NCI-H146 treated with DMSO at 0.1 percent for 48 hours (cell line): ENCODE measurements around the gene MBNL2.

Experiments used
- DNase-seq: peaks from one replicate; lab custom pipeline; 2025; ENCODE audit not compliant: unreplicated experiment; lab: John Stamatoyannopoulos, UW

MBNL2 gene

DNA sequence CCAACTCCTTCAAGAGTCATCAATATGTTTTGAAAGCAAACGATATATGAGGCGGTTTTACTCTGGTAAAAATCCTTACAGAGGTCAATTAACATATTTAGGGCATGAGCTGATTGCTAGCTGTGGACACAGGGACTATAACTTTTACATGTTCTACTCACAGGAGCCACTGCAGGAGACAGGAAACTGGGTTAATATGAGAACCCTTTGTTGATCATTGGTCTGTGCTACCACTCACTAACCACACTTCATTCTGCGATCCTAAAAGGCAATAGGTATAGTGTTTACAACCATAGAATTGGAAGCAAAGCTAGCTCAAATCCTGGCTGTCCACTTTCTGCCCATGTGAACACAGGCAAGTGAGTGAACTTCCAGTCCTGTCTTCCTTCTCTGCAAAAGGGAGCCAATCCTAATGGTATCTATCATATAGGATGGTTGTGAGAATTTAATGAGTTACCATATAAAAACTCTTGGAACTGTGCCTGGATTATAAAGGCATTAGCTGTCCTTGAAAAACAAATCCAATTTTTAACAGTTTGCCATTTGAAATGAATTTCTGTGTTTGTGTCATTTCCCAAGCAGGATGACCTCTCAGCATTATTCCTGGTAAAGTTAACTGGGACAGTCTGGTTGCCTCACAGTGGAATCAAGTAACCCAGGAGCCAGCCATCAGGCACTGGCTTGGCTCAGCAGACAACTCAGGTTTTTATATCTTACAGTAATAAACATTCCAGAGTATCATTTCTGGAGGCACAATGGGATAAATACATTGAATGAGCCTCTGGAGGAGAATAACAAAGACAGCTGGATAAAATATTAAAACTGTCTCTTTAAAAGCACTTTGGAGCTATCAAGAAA lies 182.0 kb downstream of the MBNL2 start:
- no peak for DNase-seq

DNA sequence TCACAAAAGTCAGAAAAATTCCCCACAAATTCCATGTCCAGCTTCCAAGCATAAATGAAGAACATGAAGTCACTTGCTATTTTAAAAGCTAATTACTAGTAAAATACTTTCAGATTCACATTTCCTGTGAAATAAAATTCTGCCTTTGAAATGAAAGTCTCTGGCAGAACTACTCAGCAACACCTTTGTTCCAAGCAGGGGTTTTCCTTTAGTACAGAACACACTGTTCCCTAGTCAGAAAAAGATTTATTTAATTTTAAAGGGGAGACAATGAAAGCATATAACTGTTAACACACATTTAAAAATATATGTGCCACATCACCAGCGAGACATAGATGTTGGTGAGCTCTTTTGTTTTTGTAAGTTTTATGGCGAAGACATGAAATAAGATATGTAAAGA lies 185.4 kb downstream of the MBNL2 start:
- no peak for DNase-seq

DNA sequence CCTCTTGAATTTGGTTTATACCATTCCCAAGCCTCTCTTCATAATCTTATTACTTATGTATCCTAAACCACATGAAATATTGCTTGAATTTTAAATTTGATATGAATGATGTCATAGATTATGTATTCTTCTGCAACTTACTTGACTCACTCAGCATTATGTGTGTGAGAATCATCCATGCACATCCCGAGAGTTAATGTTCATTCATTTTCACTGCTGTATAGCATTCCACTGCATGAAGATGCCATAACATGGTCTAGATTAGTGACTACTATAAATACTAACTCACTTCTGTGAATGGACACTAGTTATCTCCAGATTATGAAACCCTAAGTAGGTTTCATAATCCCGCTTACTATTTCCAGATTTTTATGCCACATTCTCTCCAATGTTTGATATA lies 186.8 kb downstream of the MBNL2 start:
- DNase-seq, result no peak

DNA sequence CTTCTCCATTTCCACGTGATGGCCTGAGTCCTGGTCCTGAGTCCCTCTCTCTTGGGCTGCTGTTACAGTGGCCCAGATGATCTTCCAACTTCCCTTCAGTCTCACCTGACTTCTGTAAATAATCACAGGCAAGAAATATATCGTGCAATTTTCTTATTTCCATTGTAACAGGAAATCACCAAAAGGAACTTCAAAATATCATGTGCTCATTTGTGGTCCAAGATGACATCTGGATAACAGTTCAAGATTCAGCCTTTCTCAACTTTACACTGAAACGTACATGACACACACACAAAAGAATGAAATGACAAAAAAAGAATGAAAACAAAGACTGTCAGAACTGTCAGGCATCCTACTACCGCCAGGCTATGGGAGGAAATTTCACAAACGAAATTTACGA lies 189.9 kb downstream of the MBNL2 start:
- DNase-seq, result no peak

DNA sequence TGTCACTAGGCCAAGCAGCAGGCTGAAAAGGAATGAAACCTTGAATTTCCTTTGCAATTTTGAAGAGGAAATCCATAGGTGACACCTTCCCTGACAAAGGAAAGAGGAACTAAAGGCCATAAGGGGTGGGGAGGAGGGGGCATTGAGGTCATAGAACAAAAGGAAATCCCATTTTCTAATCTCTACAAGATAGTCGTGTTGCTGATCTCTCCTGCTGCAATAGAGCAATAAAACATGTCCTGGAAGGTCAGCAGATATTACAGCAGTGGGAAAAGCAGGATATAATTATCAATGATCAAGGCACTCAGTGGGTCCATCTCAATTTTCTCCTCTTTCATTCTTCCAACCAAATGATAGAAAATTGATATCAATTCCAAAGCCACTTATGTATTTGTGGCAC lies 191.6 kb downstream of the MBNL2 start:
- no peak for DNase-seq

DNA sequence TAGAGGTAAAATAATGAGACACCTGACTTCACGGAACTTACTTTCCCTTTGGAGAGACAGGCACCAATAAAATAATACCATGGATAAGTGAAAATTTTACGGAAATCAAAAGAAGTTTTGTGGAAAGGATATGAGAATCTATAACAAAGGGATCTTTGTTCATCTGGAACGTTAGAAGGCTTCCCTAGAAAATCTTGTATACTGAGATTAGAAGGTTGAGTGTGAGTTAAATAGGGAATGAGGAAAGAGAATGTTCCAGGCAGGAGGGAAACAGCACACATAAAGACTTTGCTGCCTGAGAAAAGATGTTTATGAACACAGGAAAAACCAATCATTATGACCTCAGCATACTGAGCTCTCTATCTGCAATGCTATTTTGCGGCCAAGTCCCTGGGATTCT lies 192.3 kb downstream of the MBNL2 start:
- DNase-seq, result no peak

DNA sequence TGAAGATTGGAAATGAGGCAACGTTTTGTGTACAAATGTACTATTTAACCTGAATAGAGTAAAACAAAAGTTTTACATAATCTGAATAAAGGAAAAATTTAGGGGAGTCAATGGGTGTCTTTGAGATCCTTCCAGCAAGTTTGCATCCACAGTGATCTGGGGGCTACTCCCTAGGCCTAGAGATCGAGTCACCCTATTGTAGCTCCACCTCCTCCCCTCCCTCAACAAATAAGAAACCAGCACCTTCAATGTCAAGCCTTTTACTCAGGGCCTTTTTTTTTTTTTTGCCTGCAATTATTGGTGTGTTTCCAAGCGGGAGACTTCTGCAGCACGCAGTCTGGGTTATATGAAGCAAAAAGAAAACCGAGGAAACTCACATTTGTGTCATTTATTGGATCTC lies 195.6 kb downstream of the MBNL2 start:
- no peak for DNase-seq

DNA sequence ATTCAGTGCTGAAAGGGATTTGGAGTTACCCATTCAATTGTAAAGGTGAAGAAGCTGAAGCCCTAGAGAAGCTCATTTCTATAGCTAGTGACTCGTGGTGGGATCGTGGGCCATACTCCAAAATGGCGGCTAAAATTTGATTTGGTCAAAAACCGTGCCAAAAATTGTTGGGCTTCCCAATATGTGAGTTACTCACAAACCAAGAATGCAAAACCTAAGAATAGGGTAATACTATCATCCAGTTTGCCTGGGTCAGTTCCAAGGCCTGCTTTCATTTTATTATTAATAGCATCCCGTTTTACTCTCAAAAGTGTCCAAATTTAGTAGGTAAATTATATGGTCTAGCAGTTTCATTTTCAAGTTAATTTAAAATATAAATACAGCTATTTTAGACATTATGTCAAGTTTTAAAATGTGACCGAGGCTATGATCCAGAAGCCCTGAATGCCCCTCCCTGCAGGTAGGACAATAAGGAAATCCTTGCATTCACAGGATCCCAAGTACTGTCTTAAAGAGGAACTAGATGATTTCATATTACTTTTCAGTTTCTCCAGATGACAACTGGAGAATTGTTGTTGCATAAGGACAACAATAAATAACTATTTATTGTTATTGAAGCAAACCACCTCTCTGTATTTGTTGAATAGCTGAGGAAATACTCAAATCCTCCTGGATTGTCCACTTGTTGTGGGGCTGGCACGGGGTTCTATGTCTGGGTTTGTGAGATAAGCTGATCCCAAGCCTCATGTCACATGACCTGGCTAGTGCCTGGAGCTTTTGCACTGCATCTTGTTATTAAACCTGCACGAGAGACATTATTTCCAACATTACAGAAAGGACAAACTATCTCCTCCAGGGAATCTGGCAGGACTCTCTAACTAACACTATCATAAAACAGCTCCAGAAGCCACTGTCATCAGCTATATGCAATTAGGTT lies 200.3 kb downstream of the MBNL2 start:
- DNase-seq, result no peak

DNA sequence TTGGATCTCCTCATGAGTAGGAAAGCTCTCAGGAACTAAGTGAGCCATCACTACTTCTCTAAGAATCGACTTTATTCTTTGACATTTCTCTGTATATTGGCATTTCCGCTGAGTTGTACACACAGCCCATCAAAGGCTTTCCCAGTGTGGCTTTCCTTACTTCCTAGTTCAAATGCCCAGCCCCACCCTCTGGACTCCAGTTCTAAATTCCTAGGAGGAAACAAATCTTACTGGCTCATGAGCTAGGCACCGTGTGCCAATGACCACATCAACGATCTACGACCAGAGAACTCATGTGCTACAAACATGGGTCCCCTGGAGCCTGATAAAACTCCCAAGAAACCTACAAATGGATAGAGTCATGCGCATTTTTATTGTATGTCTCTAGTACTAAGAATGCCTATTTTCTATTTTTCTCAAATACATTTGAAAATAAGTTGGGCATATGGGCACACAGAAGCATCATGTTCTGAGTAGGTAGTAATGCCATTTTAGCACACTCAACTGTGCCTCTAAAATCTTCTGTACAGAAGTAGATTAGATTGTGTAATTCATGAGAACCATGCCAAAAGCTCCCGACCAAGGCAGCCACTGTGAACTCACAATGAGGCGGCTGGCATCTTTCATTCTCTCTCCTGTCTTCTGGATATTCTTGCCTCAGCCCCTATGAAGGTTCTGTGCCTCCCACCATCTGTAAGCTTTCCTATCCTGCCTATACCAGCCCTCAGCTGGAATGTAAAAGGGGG lies 201.3 kb downstream of the MBNL2 start:
- DNase-seq, result no peak

DNA sequence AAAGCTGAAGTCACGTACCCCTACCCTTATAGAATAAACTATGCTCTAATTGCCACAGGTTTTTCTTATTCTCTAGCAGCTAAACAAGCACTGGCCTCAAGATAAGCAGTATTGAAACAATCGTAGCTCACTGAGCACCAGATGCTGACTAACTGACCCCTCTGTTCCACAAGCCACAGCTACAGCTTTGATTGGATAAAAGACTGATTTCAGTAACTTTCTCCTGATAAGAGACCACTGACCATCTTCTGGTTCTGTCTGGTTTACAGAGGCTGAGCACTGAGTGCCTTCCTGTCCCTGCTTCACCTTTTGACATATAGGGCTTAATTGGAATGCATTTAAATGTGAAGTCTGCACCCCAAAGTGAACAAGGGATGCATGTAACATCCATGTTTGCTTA lies 203.5 kb downstream of the MBNL2 start:
- no peak for DNase-seq

DNA sequence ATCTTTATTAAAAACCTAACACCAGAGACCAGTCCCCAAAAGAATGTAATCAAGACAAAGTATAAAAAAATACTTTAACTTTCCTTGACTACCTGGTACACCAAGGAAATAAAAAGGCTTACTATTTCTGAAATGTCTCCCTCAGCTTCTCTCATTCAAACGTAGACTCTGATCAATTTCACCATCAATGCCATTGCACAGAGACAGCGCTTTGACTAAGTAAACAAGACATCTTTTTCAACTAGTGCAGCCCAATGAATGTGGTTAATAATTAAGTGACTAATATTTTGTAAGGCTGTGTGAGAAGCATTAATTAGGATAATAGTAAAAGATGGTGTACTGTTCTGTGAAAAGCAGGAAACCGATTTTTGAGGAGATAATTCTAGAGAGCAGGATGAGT lies 204.6 kb downstream of the MBNL2 start:
- no peak for DNase-seq

DNA sequence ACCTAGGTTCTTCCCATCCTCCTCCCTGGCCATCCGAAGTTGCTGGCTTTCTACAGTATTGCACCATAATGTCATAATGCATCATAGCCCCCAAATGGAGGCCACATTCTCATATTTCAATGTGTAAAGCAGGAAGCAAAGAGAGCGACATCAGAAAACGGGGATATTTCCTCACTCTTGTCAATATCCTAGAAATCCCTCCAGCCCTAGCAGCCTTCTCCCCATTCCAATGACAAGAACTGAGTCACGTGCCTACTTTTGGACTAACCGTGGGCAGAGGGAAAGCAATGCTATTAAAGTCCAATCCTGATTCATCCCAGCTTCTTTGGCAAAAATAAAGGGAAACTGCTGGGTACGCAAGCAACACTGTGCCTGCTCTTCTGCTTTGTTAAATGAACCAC lies 207.5 kb downstream of the MBNL2 start:
- DNase-seq, result no peak

DNA sequence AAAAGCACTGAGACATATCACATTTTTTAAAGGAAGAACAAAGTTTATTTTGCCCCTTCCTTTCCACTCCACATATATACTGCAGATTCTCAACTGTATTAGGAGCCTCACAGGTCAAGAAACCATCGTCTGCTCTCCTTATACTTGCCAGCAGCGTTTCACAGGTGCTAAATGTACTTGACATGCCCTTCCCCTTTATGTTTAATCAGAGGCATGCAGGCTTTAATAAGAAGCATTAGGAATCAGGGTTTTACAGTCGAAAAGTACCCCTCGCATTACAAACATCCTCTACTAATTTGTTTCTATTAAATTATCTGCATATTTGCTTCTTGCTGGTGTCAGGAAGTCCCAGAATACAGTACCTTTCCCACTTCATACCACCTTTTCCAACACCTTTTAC lies 208.2 kb downstream of the MBNL2 start:
- DNase-seq, result no peak

DNA sequence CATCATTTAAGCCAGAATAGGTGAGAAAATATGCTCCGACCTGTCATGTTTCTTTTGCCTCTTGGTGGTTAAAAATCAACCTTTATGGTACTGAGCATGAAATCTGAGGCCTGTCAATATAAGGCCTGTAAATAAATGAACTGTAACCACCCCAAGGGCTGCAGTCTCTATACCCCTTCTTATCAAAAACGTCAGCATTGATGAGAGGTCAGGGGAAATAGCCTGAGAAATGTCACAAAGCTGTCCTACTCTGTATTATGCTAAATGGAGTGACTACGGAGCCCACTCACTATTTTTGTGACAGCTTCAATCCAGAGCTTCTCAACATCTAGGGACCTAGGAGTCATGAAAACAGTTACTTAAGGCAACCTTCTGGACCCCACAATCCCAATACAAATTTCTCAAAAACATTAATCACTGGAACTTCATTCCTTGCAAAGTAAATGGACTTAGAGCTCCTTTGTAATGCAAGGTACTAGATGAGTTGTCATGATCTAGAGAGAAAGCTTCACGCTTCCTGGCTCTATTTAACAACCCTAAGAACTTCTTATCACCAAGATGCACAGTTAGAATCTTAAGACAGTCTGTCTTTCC lies 209.1 kb downstream of the MBNL2 start:
- DNase-seq, result no peak

DNA sequence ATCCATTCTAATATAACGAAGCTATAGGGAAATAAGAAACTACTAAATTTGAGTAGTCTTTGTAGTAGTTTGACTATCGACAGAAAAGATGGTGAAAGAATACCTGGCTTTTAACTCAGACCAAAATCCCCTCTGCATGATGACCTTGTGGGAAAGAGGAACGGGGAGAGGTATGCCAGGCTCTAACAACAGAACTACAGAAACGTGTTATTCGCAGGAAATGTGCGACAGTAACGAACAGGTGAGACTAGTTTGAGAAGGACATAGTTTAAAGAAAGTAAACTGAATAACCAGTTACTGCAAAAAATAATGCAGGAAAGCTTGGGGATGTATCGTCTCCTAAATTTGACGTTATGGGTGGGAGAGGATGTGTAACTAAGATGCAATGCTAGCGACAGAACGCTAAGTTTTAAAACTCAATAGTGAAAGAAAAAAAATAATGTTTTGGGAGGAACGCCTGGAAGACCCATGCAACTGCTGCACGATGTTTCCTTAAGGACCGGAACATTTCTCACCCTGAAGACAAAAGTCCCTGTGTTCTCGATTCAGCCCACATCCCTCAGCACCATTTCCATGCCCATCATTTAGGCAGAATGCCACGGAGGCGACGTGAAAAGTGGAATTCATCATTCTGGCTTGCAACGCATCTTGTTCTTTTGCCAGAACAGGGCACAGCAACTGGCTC lies 210.2 kb downstream of the MBNL2 start:
- no peak for DNase-seq

DNA sequence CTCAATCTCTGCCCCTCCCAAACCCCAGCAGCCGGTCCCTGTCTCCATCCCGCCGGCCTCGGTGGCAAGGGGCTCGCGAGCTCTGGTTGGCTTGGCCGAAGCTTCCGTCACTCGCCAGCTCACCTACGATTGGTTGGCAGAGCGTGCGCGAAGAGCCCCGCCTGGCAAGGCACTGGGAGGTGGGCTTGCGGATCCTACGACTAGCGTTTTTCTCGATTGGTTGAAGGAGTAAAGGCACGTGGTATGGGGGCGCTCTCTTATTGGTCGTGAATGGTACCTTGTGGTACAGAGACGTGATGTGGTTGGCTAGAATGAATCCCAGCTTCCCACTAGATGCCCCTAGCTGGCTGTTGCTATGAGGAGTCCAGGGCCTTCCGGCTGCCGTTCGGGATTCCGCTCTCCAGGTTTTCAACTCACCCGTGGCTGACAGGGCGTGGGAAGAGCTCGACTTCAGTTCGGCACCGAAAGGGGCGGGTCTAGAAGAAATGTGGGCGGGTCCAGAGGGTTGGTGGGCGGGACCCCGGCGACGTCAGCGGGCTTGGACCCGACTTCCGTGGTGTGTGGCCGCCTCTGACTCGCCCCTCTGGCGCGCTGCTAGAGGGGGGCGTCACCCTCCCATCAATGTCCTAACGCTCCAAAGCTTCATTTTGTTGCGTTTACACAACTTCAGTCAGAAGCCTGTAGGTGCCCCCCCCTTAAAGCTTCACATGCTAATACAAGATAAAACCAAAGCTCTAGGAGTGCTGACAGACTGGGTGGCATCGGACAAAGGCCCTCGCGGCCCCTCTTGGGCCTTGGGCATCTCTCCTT lies 211.0 kb downstream of the MBNL2 start:
- peak; percentile 100 for DNase-seq

DNA sequence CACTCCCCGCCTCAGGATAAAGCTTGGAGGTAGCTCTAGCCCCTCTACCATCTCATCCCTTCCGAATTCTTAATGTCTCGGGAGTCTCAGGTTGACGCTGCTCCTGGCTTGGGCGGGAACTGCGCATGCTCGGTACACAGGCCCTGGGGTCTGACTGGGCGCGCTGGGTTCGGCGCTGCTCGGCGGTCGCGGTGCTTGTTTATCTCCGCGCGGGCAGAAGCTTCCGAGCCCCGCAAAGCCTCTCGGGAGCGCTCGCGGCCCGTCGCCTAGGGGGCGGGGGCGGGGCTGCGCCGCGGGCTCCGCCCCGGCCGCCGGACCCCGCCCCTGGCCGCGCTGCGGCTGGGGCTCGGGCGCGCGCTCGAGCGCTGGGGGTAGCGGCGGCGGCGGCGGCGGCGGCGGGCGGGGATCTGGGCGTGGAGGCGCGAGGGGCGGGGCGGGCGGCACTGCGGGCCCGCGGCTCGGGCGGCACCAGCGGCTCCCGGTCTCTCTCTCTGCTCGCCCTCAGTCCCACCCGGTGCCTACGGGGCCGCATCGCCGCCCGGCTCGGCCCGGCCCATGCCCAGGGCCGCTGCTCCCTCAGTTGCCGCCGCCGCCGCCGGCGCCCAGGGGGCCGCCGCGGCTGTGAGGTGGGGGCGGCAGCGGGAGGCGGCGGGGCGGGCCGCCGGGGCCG lies 211.7 kb downstream of the MBNL2 start, which contains the start of gene RAP2A:
TSS of gene RAP2A (plus strand) at position 443 of the 670 bp plus-strand sequence. CDS start 302 bp downstream, outside the sequence.
- DNase-seq, result peak; percentile 77

DNA sequence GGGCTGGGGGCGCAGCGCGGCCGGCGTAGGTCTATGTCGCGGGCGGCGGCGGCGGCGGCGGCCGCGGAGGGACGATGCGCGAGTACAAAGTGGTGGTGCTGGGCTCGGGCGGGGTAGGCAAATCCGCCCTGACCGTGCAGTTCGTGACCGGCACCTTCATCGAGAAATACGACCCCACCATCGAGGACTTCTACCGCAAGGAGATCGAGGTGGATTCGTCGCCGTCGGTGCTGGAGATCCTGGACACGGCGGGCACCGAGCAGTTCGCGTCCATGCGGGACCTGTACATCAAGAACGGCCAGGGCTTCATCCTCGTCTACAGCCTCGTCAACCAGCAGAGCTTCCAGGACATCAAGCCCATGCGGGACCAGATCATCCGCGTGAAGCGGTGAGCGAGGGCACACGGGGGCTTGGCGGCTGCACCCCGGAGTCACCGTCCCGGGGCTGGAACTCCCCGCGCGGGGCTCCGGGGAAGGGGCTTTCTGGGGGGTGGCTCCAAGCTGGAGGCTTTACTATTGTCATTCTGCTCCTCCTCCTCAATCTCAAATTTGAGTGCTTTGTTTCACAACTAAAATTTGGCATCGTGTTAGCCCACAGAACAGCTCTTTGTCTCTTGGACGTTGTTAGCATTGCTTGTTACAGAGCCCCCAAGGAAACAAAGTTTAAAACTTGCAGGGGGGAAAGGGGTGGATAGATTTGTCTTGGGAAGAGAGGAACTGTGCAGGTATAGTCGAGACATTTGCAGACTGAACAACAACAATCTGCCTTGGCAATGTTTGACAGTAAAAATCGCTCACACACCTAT lies 212.5 kb downstream of the MBNL2 start:
- DNase-seq, result peak; percentile 40
